ENCODE results near the gene PLA2G5. TPM values are rescaled to one million over a fixed set of nuclear protein-coding genes. Genes with fewer than 3 reads are reported as not detected.

The PLA2G5 gene
- total and polyA plus RNA-seq, 2 of the 8 experiments (the other 6 are each of a cell fraction or from before 2014, with no cell fraction given), result 0.05 TPM; not detected in 1

- Histone ChIP-seq H3K23me2 (ENCODE audit: low read depth, low read length) (no peaks in the 10 kb centered on the region), H2AK5ac (ENCODE audit: low read depth, low read length) (no peak overlapping the region), H3K36me3 (ENCODE audit: control insufficient read depth in 2 of 4, insufficient read depth in 4 of 4, low read length in 3 of 4) (no peaks in the 10 kb centered on the region), H3K27ac (ENCODE audit: low read depth, low read length) (no peak overlapping the region), H2AFZ (ENCODE audit: low read length) (no peak overlapping the region), H2BK20ac (ENCODE audit: low read length) (no peak overlapping the region), H3K23ac (ENCODE audit: insufficient read length) (no peak overlapping the region), H4K5ac (ENCODE audit: insufficient read length, low read depth, low read length) (no peak overlapping the region), H2BK5ac (ENCODE audit: low read depth, low read length) (no peak overlapping the region), H2BK15ac (ENCODE audit: low read length) (no peak overlapping the region), H3K56ac (replicated peaks; ENCODE audit: insufficient read length, low read depth, low read length) (no peak overlapping the region), H3K4me3 (ENCODE audit: extremely low read depth in 1 of 4, insufficient read depth in 2 of 4, low read depth in 3 of 4, low read length in 4 of 4) (no peak overlapping the region), H2BK120ac (replicated peaks; ENCODE audit: low read depth, low read length) (no peak overlapping the region), H3K4ac (replicated peaks; ENCODE audit: insufficient read length, low read depth, low read length) (no peak overlapping the region), H3K9me3 (ENCODE audit: insufficient read depth in 2 of 2, low read depth in 1 of 2, low read length in 1 of 2) (no peaks in the 10 kb centered on the region), H3K4me1 (replicated peaks in 1 of 4; ENCODE audit: control insufficient read depth in 3 of 4, insufficient read depth in 4 of 4, low read length in 3 of 4) (no peaks in the 10 kb centered on the region), H3K79me1 (ENCODE audit: low read depth, low read length) (no peaks in the 10 kb centered on the region), H2BK12ac (ENCODE audit: low read depth, low read length) (no peak overlapping the region), H4K8ac (ENCODE audit: extremely low read depth, insufficient read depth, low read length) (no peak overlapping the region), H3K79me2 (ENCODE audit: control insufficient read depth in 1 of 2, insufficient read depth in 2 of 2, low read length in 2 of 2) (no peaks in the 10 kb centered on the region), H3K4me2 (ENCODE audit: insufficient read depth in 1 of 2, low read depth in 2 of 2, low read length in 2 of 2) (no peak overlapping the region), H4K91ac (replicated peaks; ENCODE audit: insufficient read length, low read length) (no peak overlapping the region), H3K18ac (ENCODE audit: extremely low read depth, low read length) (no peak overlapping the region), H3K14ac (ENCODE audit: insufficient read length) (no peak overlapping the region), H4K20me1 (replicated peaks in 1 of 2; ENCODE audit: control insufficient read depth in 1 of 2, insufficient read depth in 2 of 2, low read length in 2 of 2) (no peaks in the 10 kb centered on the region), H3K27me3 (replicated peaks in 1 of 4; ENCODE audit: control insufficient read depth in 3 of 4, extremely low read depth in 1 of 4, insufficient read depth in 3 of 4, low read length in 3 of 4) (no peaks in the 10 kb centered on the region), H3K9ac (replicated peaks in 1 of 4; ENCODE audit: extremely low read depth in 1 of 4, low read depth in 3 of 4, low read length in 3 of 4) (no peak overlapping the region)
- FAIRE-seq (no peak), DNase-seq (ENCODE audit: low read depth in 1 of 2, low spot score in 2 of 2) (no peak)
- POLR2A ChIA-PET (ENCODE audit: partially characterized antibody), result no interaction called here
- CTCF ChIA-PET (ENCODE audit: partially characterized antibody), result interaction anchor here (2.8 kb wide), 1 partner anchor 31 kb away, joined by 10 read pairs; no protein-coding TSS in a partner anchor
- WGBS, 2 experiments (ENCODE audit: extremely low coverage in 1 of 2, insufficient coverage in 1 of 2, insufficient read length in 1 of 2, insufficient replicate concordance in 2 of 2, low coverage in 1 of 2, low lambda C conversion rate in 2 of 2, missing lambda C conversion rate in 1 of 2), result 96% methylated on average over 4 of the region's 4 CpGs; no CpG with 5 or more reads in 1 of the 2 experiments
- TF ChIP-seq MAFK (IDR thresholded peaks at IDR 0.05; ENCODE audit: low read depth, low read length) (no peak), TCF12 (IDR thresholded peaks at IDR 0.05; ENCODE audit: low read depth, low read length) (no peak), NANOG (IDR thresholded peaks at IDR 0.05; ENCODE audit: insufficient read depth, low read depth, low read length, poor library complexity, severe bottlenecking) (no peak), KDM5A (IDR thresholded peaks at IDR 0.05; ENCODE audit: low read length) (no peak), HDAC2 (IDR thresholded peaks at IDR 0.05; ENCODE audit: borderline replicate concordance in 1 of 2, low read depth in 2 of 2, low read length in 2 of 2) (no peak), CREB1 (IDR thresholded peaks at IDR 0.05) (no peak), RFX5 (IDR thresholded peaks at IDR 0.05; ENCODE audit: borderline replicate concordance, low read depth, low read length) (no peak)
- TF ChIP-seq, protein P1, sequence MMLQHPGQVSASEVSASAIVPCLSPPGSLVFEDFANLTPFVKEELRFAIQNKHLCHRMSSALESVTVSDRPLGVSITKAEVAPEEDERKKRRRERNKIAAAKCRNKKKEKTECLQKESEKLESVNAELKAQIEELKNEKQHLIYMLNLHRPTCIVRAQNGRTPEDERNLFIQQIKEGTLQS (IDR thresholded peaks at IDR 0.05; ENCODE audit: insufficient read depth, low read depth, low read length), result no peak
Observed at GRCh38 chr1:20120796-20121195, 50.8 kb downstream of the PLA2G5 start.
